T-helper 2 cell treated with Interferon-gamma antibody and Interleukin-4, amounts not matched to agents 5 μg/mL and 100 μg/mL, for 36 hours (primary cell): ENCODE measurements around the gene HYI.
"Not testable (repeated sequence)": the region's sequence is repeated elsewhere in the genome, so short reads cannot be mapped to it uniquely, and the experiment has no call there.

Source experiments
- DNase-seq: peaks from one replicate; pipeline ENCODE4 v3.0.0; 2021; ENCODE audit warnings: low spot score
- H3K27ac Mint-ChIP-seq: one replicate; pipeline ENCODE4 v1.8.0; 2021; ENCODE audit warnings: mild to moderate bottlenecking, mixed read lengths
- H3K27me3 Mint-ChIP-seq: one replicate; pipeline ENCODE4 v1.8.0; 2021; ENCODE audit warnings: low read depth, mixed read lengths
- H3K36me3 Mint-ChIP-seq: one replicate; pipeline ENCODE4 v1.8.0; 2021; ENCODE audit warnings: low read depth, mixed read lengths
- H3K4me1 Mint-ChIP-seq: one replicate; pipeline ENCODE4 v1.8.0; 2021; ENCODE audit warnings: low read depth, mixed read lengths
- H3K4me3 Mint-ChIP-seq: one replicate; pipeline ENCODE4 v1.8.0; 2022; ENCODE audit warnings: mild to moderate bottlenecking, moderate library complexity, mixed read lengths
- H3K9me3 Mint-ChIP-seq: one replicate; pipeline ENCODE4 v1.8.0; 2021; ENCODE audit warnings: mixed read lengths

Gene HYI

DNA sequence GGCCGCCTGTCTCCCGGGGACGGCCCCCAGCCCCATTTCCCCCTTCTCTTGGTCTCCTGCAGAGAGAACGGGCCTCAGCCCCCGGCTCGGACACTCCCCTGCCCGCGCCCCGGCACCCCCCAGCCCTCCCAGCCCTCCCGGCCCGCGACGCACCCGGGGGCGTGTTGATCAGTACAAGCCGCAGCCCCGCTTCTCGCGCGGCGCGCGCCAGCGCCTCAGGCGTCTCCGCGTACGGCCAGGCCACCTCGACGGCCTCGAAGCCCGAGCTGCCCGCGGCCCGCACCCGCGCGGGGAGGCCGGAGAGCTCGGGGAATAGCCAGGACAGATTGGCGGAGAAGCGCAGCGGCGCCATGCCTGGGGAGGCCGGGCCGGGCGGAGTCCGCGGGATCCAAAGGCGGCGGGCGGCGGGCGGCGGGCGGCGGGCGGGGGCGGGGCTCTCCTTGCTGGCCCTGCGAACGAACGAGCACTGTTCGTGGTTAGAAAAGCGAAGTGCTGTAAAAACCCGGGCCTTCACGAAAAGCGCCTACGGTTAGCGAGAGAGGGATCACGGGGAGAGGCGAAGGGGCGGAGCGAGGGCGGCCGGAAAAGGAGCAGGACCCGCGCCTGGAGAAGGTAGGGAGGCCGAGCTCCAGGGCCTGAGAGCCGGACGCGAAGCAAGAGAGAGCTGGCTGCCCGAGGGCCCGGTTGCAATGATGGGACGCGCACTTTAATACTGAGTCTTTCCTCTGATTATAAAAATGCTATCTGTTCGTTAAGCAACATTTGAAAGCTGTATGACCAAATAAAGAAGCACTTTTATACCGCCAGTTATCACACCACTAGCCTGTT lies at the start of gene HYI:
TSS of gene HYI (minus strand) at position 490 of the 828 bp plus-strand sequence. CDS start at position 352, 138 bp downstream.
- peaks cover 29% of the 10 kb centered on the region for H3K27me3 Mint-ChIP-seq
- peak within 1 kb of the TSS; percentile 88 for H3K27ac Mint-ChIP-seq

DNA sequence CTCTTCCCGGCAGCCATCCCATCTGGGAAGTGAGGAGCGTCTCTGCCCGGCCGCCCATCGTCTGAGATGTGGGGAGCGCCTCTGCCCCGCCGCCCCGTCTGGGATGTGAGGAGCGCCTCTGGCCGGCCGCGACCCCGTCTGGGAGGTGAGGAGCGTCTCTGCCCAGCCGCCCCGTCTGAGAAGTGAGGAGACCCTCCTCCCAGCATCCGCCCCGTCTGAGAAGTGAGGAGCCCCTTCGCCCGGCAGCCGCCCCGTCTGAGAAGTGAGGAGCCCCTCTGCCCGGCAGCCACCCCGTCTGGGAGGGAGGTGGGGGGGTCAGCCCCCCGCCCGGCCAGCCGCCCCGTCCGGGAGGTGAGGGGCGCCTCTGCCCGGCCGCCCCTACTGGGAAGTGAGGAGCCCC lies 48.1 kb upstream of the HYI start:
- not testable (repeated sequence) for H3K4me1 Mint-ChIP-seq, DNase-seq, H3K4me3 Mint-ChIP-seq, H3K9me3 Mint-ChIP-seq, H3K27ac Mint-ChIP-seq, H3K27me3 Mint-ChIP-seq, H3K36me3 Mint-ChIP-seq

More for the DNA sequence above, at the start of gene HYI:
- Mint-ChIP-seq H3K9me3 (no peaks in the 10 kb centered on the region), H3K4me3 (peak within 1 kb of the TSS; percentile 85), H3K4me1 (peaks cover 18% of the 10 kb centered on the region), H3K36me3 (peaks cover 35% of the 10 kb centered on the region)
- peak; percentile 78 for DNase-seq

DNA sequence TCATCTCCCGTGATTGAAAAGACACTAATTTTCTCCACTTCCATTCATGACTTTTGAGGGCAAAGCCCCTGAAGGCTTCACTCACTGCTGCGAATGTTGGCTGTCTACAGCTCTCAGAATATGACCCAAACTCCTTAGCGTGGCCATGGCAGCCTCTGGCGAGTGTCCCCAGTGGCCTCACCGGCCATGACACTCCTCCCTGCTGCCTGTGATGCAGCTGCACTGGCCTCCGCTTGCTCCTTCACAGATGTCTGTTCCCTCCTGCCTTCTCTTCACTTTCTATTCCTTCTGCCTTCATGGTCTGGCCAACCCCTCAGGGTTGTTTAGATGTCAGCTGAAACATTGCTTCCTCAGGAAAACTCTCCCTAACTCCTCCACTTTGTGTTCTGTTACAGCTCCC lies 46.2 kb upstream of the HYI start:
- no peaks in the 10 kb centered on the region for H3K36me3 Mint-ChIP-seq
- H3K27me3 Mint-ChIP-seq: peaks cover 10% of the 10 kb centered on the region
- H3K9me3 Mint-ChIP-seq: no peaks in the 10 kb centered on the region
- no peak overlapping the region for H3K4me3 Mint-ChIP-seq
- DNase-seq: no peak
- H3K4me1 Mint-ChIP-seq: no peaks in the 10 kb centered on the region
- H3K27ac Mint-ChIP-seq: no peak overlapping the region

GRCh38 chr1:43495204-43495603 lies 41.5 kb upstream of the HYI start:
- no peak for DNase-seq
- no peaks in the 10 kb centered on the region for H3K36me3 Mint-ChIP-seq
- no peak overlapping the region for H3K27ac Mint-ChIP-seq
- peaks cover 18% of the 10 kb centered on the region for H3K27me3 Mint-ChIP-seq
- H3K4me3 Mint-ChIP-seq: no peak overlapping the region
- H3K9me3 Mint-ChIP-seq: peaks cover 9% of the 10 kb centered on the region
- H3K4me1 Mint-ChIP-seq: no peaks in the 10 kb centered on the region

GRCh38 chr1:43493661-43494450 lies 40.1 kb upstream of the HYI start:
- Mint-ChIP-seq H3K4me1 (no peaks in the 10 kb centered on the region), H3K27ac (no peak overlapping the region), H3K36me3 (no peaks in the 10 kb centered on the region), H3K9me3 (peaks cover 20% of the 10 kb centered on the region), H3K27me3 (peaks cover 20% of the 10 kb centered on the region), H3K4me3 (no peak overlapping the region)
- no peak for DNase-seq

DNA sequence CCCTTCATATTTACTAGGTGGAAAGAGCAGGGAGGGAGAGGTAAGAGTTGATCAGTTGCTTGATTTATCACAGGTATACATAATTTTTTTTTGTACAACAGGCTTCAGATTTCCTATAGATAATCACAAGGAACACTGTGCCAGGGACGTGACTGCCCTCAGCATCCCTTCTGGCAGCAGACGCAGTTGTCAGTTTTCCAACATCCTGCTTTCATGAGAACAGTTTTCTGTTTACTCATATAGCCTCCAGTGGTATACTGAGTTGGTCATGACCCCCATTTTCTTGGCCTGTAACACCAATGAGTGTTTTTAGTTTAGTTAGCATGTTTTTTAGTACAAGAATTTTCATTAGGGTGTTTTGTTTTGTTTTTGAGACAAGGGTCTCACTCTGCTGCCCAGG lies 39.1 kb upstream of the HYI start:
- H3K4me3 Mint-ChIP-seq: no peak overlapping the region
- peaks cover 29% of the 10 kb centered on the region for H3K9me3 Mint-ChIP-seq
- H3K36me3 Mint-ChIP-seq: no peaks in the 10 kb centered on the region
- H3K27ac Mint-ChIP-seq: no peak overlapping the region
- H3K27me3 Mint-ChIP-seq: peaks cover 20% of the 10 kb centered on the region
- no peaks in the 10 kb centered on the region for H3K4me1 Mint-ChIP-seq
- no peak for DNase-seq

DNA sequence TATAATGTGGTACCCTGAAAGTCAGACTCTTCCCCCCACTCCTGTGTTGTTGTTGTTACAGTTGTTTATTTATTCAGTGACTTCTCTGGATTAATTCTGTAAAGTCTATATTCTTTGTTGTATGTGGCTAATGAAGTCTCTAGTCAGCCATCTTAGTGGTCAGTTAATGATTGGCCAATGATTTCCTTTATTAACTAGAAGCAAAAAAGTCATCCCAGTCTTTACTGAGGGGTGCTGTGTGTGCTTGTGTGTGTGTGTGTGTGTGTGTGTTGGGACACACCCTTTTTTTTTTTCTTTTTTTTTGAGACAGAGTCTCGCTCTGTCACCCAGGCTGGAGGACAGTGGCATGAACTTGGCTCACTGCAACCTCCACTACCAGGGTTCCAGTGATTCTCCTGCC lies 37.3 kb upstream of the HYI start:
- Mint-ChIP-seq H3K27ac (no peak overlapping the region), H3K4me1 (no peaks in the 10 kb centered on the region)

GRCh38 chr1:43488165-43488564 lies 34.4 kb upstream of the HYI start:
- no peaks in the 10 kb centered on the region for H3K4me1 Mint-ChIP-seq

More for the DNA sequence above, 37.3 kb upstream of the HYI start:
- DNase-seq: no peak
- Mint-ChIP-seq H3K27me3 (peaks cover 20% of the 10 kb centered on the region), H3K9me3 (peaks cover 40% of the 10 kb centered on the region), H3K4me3 (no peak overlapping the region), H3K36me3 (no peaks in the 10 kb centered on the region)

GRCh38 chr1:43484367-43484766 lies 30.6 kb upstream of the HYI start:
- Mint-ChIP-seq H3K4me1 (peaks cover 6% of the 10 kb centered on the region), H3K27me3 (peaks cover 8% of the 10 kb centered on the region), H3K9me3 (peaks cover 30% of the 10 kb centered on the region), H3K4me3 (no peak overlapping the region), H3K36me3 (no peaks in the 10 kb centered on the region), H3K27ac (no peak overlapping the region)
- no peak for DNase-seq

More at GRCh38 chr1:43488165-43488564, 34.4 kb upstream of the HYI start:
- no peaks in the 10 kb centered on the region for H3K36me3 Mint-ChIP-seq
- DNase-seq: no peak
- no peak overlapping the region for H3K27ac Mint-ChIP-seq
- no peak overlapping the region for H3K4me3 Mint-ChIP-seq
- peaks cover 16% of the 10 kb centered on the region for H3K27me3 Mint-ChIP-seq
- H3K9me3 Mint-ChIP-seq: peaks cover 45% of the 10 kb centered on the region

DNA sequence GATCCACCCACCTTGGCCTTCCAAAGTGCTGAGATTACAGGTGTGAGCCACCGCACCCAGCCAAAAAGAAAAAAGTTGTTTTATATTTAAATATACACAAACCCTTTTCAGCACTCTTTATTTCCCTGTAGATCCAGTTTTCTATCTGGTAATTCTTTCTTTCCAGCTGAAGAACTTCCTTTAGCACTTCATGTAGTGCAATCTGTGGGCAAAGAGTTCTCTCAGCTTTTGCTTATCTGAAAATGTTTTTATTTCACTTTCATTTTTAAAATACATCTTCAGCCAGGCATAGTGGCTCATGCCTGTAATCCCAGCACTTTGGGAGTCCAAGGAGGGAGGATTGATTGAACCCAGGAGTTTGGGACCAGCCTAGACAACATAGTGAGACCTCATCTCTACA lies 28.5 kb upstream of the HYI start:
- H3K27ac Mint-ChIP-seq: no peak overlapping the region
- H3K4me3 Mint-ChIP-seq: peak overlapping the region; percentile 3
- H3K36me3 Mint-ChIP-seq: no peaks in the 10 kb centered on the region
- peaks cover 16% of the 10 kb centered on the region for H3K27me3 Mint-ChIP-seq
- peaks cover 6% of the 10 kb centered on the region for H3K4me1 Mint-ChIP-seq
- no peak for DNase-seq
- peaks cover 13% of the 10 kb centered on the region for H3K9me3 Mint-ChIP-seq

GRCh38 chr1:43481491-43481890 lies 27.8 kb upstream of the HYI start:
- peaks cover 21% of the 10 kb centered on the region for H3K27me3 Mint-ChIP-seq
- no peaks in the 10 kb centered on the region for H3K36me3 Mint-ChIP-seq
- H3K4me1 Mint-ChIP-seq: peaks cover 6% of the 10 kb centered on the region
- peaks cover 9% of the 10 kb centered on the region for H3K9me3 Mint-ChIP-seq
- DNase-seq: no peak
- no peak overlapping the region for H3K27ac Mint-ChIP-seq
- H3K4me3 Mint-ChIP-seq: no peak overlapping the region

DNA sequence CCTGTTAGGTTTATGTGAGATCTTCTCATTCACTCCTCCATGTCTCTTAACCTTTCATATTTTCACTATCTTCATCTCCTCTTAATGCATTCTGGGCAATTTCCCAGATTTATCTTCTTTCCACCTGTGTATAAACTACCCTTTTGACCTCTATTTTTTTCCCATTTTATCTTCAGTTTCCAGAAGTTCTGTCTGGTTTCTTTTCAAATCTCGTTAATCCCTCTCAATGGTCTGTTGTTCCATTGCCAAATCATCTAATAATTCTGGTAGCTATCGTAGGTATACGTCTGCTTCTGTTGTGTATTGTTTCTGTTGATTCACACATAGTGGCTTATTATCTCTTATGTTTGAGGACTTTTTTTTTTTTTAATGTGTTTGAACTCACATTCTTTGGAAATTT lies 25.7 kb upstream of the HYI start:
- Mint-ChIP-seq H3K4me3 (no peak overlapping the region), H3K27ac (no peak overlapping the region), H3K36me3 (no peaks in the 10 kb centered on the region), H3K27me3 (peaks cover 23% of the 10 kb centered on the region), H3K4me1 (peaks cover 6% of the 10 kb centered on the region), H3K9me3 (peaks cover 5% of the 10 kb centered on the region)
- DNase-seq: no peak

- Mint-ChIP-seq H3K4me1 (peaks cover 8% of the 10 kb centered on the region), H3K36me3 (no peaks in the 10 kb centered on the region), H3K27me3 (peaks cover 20% of the 10 kb centered on the region), H3K4me3 (no peak overlapping the region), H3K27ac (no peak overlapping the region), H3K9me3 (no peaks in the 10 kb centered on the region)
- no peak for DNase-seq
Observed at GRCh38 chr1:43477716-43478115, 24.0 kb upstream of the HYI start.

- H3K4me3 Mint-ChIP-seq, H3K9me3 Mint-ChIP-seq, H3K4me1 Mint-ChIP-seq, H3K27ac Mint-ChIP-seq, DNase-seq, H3K36me3 Mint-ChIP-seq: not testable (repeated sequence)
- H3K27me3 Mint-ChIP-seq: peaks cover 20% of the 10 kb centered on the region
Observed at GRCh38 chr1:43475611-43476401, 22.1 kb upstream of the HYI start.
